GM12878 (cell line): ENCODE measurements around the gene FRAS1.

ENCODE experiments used
- BRCA1 ChIP-seq: IDR thresholded peaks from 2 replicates; pipeline ENCODE4 v1.6.1; 2011; ENCODE audit warnings: low read depth, low read length, improper control_type of control experiment
- CEBPB ChIP-seq, 2 experiments: fragments of 150-350 bp in 1 of 2; IDR thresholded peaks; 2 replicates each; pipeline ENCODE4 v1.6.1; 2012 to 2014; ENCODE audit warnings: low read depth in 2 of 2, low read length in 2 of 2, borderline replicate concordance in 1 of 2, inconsistent platforms in 1 of 2
- CTCF ChIP-seq, 3 experiments: IDR thresholded peaks in 2 of 3; conservative IDR thresholded peaks in 1 of 3; 2 replicates each; pipeline ENCODE4 v1.5.1; 2011; ENCODE audit warnings: low read depth in 3 of 3, low read length in 3 of 3, mild to moderate bottlenecking in 3 of 3, control low read depth in 2 of 3, moderate library complexity in 2 of 3, inconsistent platforms in 1 of 3, mixed read lengths in 1 of 3; ENCODE audit not compliant: control insufficient read depth in 2 of 3, insufficient read depth in 1 of 3; ENCODE audit errors: extremely low read depth in 1 of 3
- PML ChIP-seq: IDR thresholded peaks from 2 replicates; pipeline ENCODE4 v1.6.1; 2012; ENCODE audit warnings: low read length, inconsistent platforms
- POLR2A ChIP-seq: IDR thresholded peaks from 2 replicates; pipeline ENCODE4 v1.6.1; 2011; ENCODE audit warnings: low read depth, mild to moderate bottlenecking, low read length

- TF ChIP-seq BRCA1, result no peak
- TF ChIP-seq CEBPB (IDR thresholded peaks at IDR 0.05; ENCODE audit: borderline replicate concordance in 1 of 2, low read depth in 2 of 2, low read length in 2 of 2), result no peak
- no peak for TF ChIP-seq CTCF (IDR thresholded peaks at IDR 0.05 in 2 of 3, conservative IDR thresholded peaks at IDR 0.05 in 1 of 3; ENCODE audit: control insufficient read depth in 2 of 3, extremely low read depth in 1 of 3, insufficient read depth in 1 of 3, low read depth in 3 of 3, low read length in 3 of 3)
- TF ChIP-seq PML, result no peak
- TF ChIP-seq POLR2A, result no peak
These were observed 74.3 kb downstream of the FRAS1 start for GRCh38 chr4:78131403-78131802.
